OCI-LY3 (cell line): ENCODE measurements around the gene CTNND2.

Experiments
- H2AFZ ChIP-seq: fragments of 200-600, 300-600 bp; shearing (Covaris generic); 2 replicates; pipeline ENCODE4 v1.6.0; 2014; ENCODE audit warnings: antibody characterized with exemption, low read depth, low read length
- H3K27ac ChIP-seq: fragments of 200-600, 300-600 bp; sonication (generic); 2 replicates; pipeline ENCODE4 v1.5.1; 2014; ENCODE audit warnings: mild to moderate bottlenecking, low read length, moderate library complexity, mixed read lengths
- H3K27me3 ChIP-seq: fragments of 200-600, 300-600 bp; sonication (generic); 2 replicates; pipeline ENCODE4 v1.6.1; 2014; ENCODE audit warnings: low read depth, low read length, mixed read lengths
- H3K36me3 ChIP-seq: fragments of 200-600, 300-600 bp; sonication (generic); replicated peaks from 2 replicates; pipeline ENCODE3; 2014; ENCODE audit warnings: low read depth, low read length, mixed read lengths
- H3K4me1 ChIP-seq: fragments of 300-600, 200-600 bp; sonication (generic); 2 replicates; pipeline ENCODE4 v1.6.1; 2014; ENCODE audit warnings: low read length, mixed read lengths
- H3K4me2 ChIP-seq: fragments of 200-600, 300-600 bp; sonication (generic); 2 replicates; pipeline ENCODE4 v1.6.1; 2014; ENCODE audit warnings: low read length, mixed read lengths
- H3K4me3 ChIP-seq: fragments of 300-600, 200-600 bp; sonication (generic); 2 replicates; pipeline ENCODE4 v1.5.1; 2014; ENCODE audit warnings: antibody characterized with exemption, mild to moderate bottlenecking, low read length, moderate library complexity
- H3K79me2 ChIP-seq: fragments of 300-600, 200-600 bp; shearing (Covaris generic); 2 replicates; pipeline ENCODE4 v1.6.1; 2014; ENCODE audit warnings: mild to moderate bottlenecking, low read length, mixed read lengths
- H3K9ac ChIP-seq: fragments of 300-600, 200-600 bp; shearing (Covaris generic); 2 replicates; pipeline ENCODE4 v1.6.0; 2014; ENCODE audit warnings: mild to moderate bottlenecking, low read length, moderate library complexity
- H3K9me3 ChIP-seq: fragments of 200-600, 300-600 bp; shearing (Covaris generic); 2 replicates; pipeline ENCODE4 v1.6.1; 2014; ENCODE audit warnings: low read length, mixed read lengths; ENCODE audit not compliant: insufficient read depth
- H4K20me1 ChIP-seq: fragments of 200-600, 300-600 bp; sonication (generic); 2 replicates; pipeline ENCODE4 v1.6.1; 2016; ENCODE audit warnings: low read length, mixed read lengths; ENCODE audit not compliant: insufficient read depth
- CTCF ChIP-seq: fragments of 200-600, 300-600 bp; sonication (generic); IDR thresholded peaks from 2 replicates; pipeline ENCODE4 v1.5.1; 2014; ENCODE audit warnings: antibody characterized with exemption, low read length, low read depth
- EZH2phosphoT487 ChIP-seq: fragments of 200-600 bp; shearing (Covaris generic); IDR thresholded peaks from 2 replicates; pipeline ENCODE4 v1.6.1; 2018; ENCODE audit warnings: antibody characterized with exemption, mixed run types, low read depth

CTNND2 gene

GRCh38 chr5:11822598-11822997 lies 81.6 kb downstream of the CTNND2 start:
- Histone ChIP-seq H3K4me1 (no peaks in the 10 kb centered on the region), H2AFZ (no peak overlapping the region), H4K20me1 (no peaks in the 10 kb centered on the region), H3K27ac (no peak overlapping the region), H3K36me3 (no peaks in the 10 kb centered on the region), H3K9me3 (no peaks in the 10 kb centered on the region), H3K4me3 (no peak overlapping the region), H3K4me2 (no peak overlapping the region), H3K27me3 (no peaks in the 10 kb centered on the region), H3K9ac (no peak overlapping the region), H3K79me2 (no peaks in the 10 kb centered on the region)
- no peak for TF ChIP-seq EZH2phosphoT487
- no peak for TF ChIP-seq CTCF

- TF ChIP-seq CTCF (no peak), EZH2phosphoT487 (no peak)
- Histone ChIP-seq H3K79me2 (no peaks in the 10 kb centered on the region), H2AFZ (no peak overlapping the region), H3K4me3 (no peak overlapping the region), H3K9ac (no peak overlapping the region), H3K36me3 (no peaks in the 10 kb centered on the region), H3K27ac (no peak overlapping the region), H4K20me1 (no peaks in the 10 kb centered on the region), H3K4me2 (no peak overlapping the region), H3K27me3 (no peaks in the 10 kb centered on the region), H3K9me3 (no peaks in the 10 kb centered on the region), H3K4me1 (no peaks in the 10 kb centered on the region)
Observed at GRCh38 chr5:11815916-11816315, 88.3 kb downstream of the CTNND2 start.

- Histone ChIP-seq H3K27ac (no peak overlapping the region), H4K20me1 (no peaks in the 10 kb centered on the region), H3K4me2 (no peak overlapping the region), H3K4me1 (no peaks in the 10 kb centered on the region), H3K79me2 (no peaks in the 10 kb centered on the region), H3K36me3 (no peaks in the 10 kb centered on the region), H3K9ac (no peak overlapping the region), H3K4me3 (no peak overlapping the region), H3K9me3 (no peaks in the 10 kb centered on the region), H2AFZ (no peak overlapping the region), H3K27me3 (no peaks in the 10 kb centered on the region)
- TF ChIP-seq CTCF (no peak), EZH2phosphoT487 (no peak)
Observed at GRCh38 chr5:11815481-11815880, 88.8 kb downstream of the CTNND2 start.

GRCh38 chr5:11814373-11814772 lies 89.9 kb downstream of the CTNND2 start:
- no peak overlapping the region for H3K27ac ChIP-seq
- H3K36me3 ChIP-seq: no peaks in the 10 kb centered on the region
- no peaks in the 10 kb centered on the region for H3K4me1 ChIP-seq
- H3K27me3 ChIP-seq: no peaks in the 10 kb centered on the region
- no peak overlapping the region for H3K4me2 ChIP-seq
- H3K79me2 ChIP-seq: no peaks in the 10 kb centered on the region
- H3K9ac ChIP-seq: no peak overlapping the region
- TF ChIP-seq CTCF: no peak
- TF ChIP-seq EZH2phosphoT487: no peak
- no peaks in the 10 kb centered on the region for H3K9me3 ChIP-seq
- H2AFZ ChIP-seq: no peak overlapping the region
- no peak overlapping the region for H3K4me3 ChIP-seq
- H4K20me1 ChIP-seq: no peaks in the 10 kb centered on the region
